ENCODE results near the gene VANGL2. TPM values are rescaled to one million over a fixed set of nuclear protein-coding genes. Genes with fewer than 3 reads are reported as not detected.

The VANGL2 gene
- total RNA-seq, 6 experiments from 2014 or later: not detected

- H3K9me3 Mint-ChIP-seq: no peaks in the 10 kb centered on the region
- peaks cover 58% of the 10 kb centered on the region for H3K27me3 Mint-ChIP-seq (ENCODE audit: insufficient read depth)
- no peaks in the 10 kb centered on the region for H3K4me1 Mint-ChIP-seq (ENCODE audit: low read depth)
- DNase-seq: no peak
- H3K27ac Mint-ChIP-seq: no peak overlapping the region
- TF ChIP-seq, protein P1, sequence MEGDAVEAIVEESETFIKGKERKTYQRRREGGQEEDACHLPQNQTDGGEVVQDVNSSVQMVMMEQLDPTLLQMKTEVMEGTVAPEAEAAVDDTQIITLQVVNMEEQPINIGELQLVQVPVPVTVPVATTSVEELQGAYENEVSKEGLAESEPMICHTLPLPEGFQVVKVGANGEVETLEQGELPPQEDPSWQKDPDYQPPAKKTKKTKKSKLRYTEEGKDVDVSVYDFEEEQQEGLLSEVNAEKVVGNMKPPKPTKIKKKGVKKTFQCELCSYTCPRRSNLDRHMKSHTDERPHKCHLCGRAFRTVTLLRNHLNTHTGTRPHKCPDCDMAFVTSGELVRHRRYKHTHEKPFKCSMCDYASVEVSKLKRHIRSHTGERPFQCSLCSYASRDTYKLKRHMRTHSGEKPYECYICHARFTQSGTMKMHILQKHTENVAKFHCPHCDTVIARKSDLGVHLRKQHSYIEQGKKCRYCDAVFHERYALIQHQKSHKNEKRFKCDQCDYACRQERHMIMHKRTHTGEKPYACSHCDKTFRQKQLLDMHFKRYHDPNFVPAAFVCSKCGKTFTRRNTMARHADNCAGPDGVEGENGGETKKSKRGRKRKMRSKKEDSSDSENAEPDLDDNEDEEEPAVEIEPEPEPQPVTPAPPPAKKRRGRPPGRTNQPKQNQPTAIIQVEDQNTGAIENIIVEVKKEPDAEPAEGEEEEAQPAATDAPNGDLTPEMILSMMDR (IDR thresholded peaks at IDR 0.05): no peak
- H3K36me3 Mint-ChIP-seq (ENCODE audit: low read depth): no peaks in the 10 kb centered on the region
- no peak overlapping the region for H3K4me3 Mint-ChIP-seq
Measured at GRCh38 chr1:160398823-160399222, 1.5 kb upstream of the VANGL2 start.

DNA sequence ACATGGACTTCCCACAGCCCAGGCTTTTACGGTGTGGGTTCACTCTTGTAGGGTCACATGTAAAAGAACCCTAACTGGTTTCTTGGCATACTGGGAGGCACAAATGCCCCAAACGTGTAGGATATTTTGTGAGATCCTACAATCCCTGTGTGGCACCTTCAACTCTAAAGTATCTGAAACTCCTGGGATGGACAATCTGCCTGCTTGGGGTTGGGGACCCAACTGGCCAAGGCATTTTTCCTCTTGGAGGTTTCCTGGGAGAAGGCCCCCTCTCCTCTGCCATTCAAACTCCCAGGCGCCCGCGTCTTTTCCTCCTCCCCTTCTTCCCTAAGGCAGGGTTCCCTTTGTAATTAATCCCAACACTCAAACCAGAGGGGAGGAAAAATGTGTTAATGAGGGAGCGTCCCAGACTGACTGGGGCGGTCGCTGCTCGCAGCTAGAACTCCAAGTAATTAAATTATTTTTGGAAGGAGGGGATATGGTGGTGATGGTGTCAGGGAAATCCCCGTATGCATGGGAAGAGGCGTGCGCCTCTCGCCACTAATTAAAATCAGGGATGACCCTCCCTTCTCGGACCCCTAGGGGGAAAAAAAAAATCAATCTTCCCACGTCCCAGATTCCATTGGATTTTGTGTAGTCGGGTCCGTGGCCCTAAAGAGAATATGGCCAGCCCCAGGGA lies 681 bp upstream of the VANGL2 start:
- Mint-ChIP-seq H3K27ac (no peak overlapping the region), H3K4me3 (no peak overlapping the region), H3K9me3 (no peaks in the 10 kb centered on the region), H3K36me3 (ENCODE audit: low read depth) (no peaks in the 10 kb centered on the region), H3K4me1 (ENCODE audit: low read depth) (no peaks in the 10 kb centered on the region), H3K27me3 (ENCODE audit: insufficient read depth) (peaks cover 61% of the 10 kb centered on the region)
- no peak for DNase-seq
- TF ChIP-seq, protein P1 (IDR thresholded peaks at IDR 0.05): no peak

DNA sequence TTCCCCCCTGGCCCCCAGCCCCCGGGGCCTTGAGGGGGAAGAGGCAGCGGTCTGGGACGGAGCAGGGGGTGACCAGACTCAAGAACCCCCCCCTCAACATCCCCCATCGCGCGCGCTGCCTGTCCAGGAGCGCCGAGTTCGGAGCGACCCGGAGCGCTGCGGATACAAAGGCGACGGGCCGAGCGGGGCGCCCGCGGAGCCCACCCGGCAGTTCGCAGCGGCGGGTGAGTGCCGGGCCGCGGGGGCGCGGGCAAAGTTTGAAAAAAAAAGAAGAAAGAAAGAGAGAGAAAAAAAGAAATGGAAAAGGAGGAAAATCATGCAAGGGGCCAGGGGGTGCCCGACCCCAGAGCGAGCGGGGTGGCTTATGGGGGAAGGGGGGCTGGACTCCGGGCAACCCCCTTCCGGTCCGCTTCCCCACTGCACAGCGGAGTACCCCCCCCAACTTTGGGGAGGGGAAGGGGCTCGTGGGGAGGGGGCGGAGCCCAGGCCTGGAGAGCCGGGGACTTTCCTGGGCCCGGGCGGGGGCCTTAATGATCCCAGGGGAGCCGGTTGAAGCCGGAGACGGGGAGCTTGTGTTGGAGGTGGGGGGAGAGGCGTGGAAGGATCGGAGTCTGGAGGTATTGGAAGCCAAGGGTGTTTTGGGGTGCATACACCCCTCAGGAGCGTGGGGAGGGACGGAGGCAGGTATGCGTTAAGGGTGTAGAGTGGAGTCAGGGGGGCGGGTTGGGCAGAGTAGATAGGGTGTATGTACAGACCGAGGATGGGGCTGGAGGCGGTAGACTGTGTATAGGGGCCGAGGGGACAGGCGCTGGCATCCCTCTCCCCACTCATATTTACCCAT lies 502 bp downstream of the VANGL2 start:
- H3K4me3 Mint-ChIP-seq: no peak overlapping the region
- peaks cover 69% of the 10 kb centered on the region for H3K27me3 Mint-ChIP-seq (ENCODE audit: insufficient read depth)
- no peak for DNase-seq
- H3K4me1 Mint-ChIP-seq (ENCODE audit: low read depth): no peaks in the 10 kb centered on the region
- no peak overlapping the region for H3K27ac Mint-ChIP-seq
- no peaks in the 10 kb centered on the region for H3K9me3 Mint-ChIP-seq
- no peaks in the 10 kb centered on the region for H3K36me3 Mint-ChIP-seq (ENCODE audit: low read depth)
- TF ChIP-seq, protein P1 (IDR thresholded peaks at IDR 0.05): no peak

DNA sequence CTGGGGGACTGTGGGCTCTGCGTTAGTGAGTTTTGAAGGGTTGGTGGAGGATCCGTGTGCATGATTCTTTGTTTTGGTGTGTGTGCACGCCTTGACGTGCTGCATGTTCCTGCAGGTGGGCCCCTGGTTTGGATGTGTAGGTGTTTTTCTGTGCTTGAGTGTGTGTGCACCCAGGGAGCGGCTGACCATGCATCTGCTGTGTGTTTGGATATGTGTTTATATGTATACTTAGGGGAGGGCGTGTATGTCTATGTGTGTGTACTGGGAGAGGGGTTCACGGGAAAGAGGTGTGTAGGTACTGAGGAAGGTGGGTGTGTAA lies 1.1 kb downstream of the VANGL2 start:
- H3K9me3 Mint-ChIP-seq: no peaks in the 10 kb centered on the region
- H3K4me1 Mint-ChIP-seq (ENCODE audit: low read depth): no peaks in the 10 kb centered on the region
- H3K36me3 Mint-ChIP-seq (ENCODE audit: low read depth): no peaks in the 10 kb centered on the region
- no peak overlapping the region for H3K4me3 Mint-ChIP-seq
- H3K27ac Mint-ChIP-seq: no peak overlapping the region
- peaks cover 69% of the 10 kb centered on the region for H3K27me3 Mint-ChIP-seq (ENCODE audit: insufficient read depth)
- TF ChIP-seq, protein P1 (IDR thresholded peaks at IDR 0.05): no peak
- no peak for DNase-seq

DNA sequence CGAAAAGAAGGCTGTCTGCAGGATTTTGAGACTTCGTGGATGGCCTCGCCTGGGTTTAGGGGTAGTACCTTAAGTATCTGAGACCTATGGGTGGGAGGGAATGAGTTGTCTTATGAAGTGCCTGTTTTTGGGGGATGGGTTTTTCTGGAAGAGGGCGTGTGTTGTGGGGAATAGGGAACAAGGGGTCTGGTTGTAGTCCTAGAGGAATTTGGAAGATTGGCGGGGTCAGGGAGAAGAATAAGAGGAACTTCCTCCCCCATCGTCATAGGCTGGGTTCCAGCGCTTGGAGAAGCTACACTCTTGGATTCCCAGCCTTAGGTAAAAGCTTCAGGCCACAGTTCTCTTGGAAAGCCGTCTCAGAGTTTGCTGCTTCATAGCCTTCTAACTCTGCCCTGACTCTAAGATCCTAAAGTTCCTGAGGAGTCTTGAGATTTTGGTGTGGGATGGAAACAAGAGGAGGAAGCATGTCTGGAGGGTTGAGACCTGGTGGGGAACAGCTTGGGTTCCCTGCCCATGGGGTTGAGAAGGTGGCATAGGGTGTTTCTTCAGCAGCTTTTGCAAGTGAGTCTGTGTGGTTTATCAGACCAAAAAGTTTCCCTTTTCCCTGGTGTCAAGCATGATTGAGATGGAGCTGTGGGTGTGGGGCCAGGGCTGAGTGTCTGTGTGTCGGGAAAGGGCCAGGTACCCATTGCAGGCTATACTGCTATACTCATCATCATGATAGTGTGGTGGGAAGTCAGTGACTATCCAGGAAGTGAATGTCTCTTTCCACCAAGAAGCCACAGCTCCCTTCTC lies 1.8 kb downstream of the VANGL2 start:
- no peak overlapping the region for H3K4me3 Mint-ChIP-seq
- H3K9me3 Mint-ChIP-seq: no peaks in the 10 kb centered on the region
- DNase-seq: no peak
- no peak overlapping the region for H3K27ac Mint-ChIP-seq
- H3K4me1 Mint-ChIP-seq (ENCODE audit: low read depth): no peaks in the 10 kb centered on the region
- TF ChIP-seq, protein P1 (IDR thresholded peaks at IDR 0.05): no peak
- H3K27me3 Mint-ChIP-seq (ENCODE audit: insufficient read depth): peaks cover 71% of the 10 kb centered on the region
- no peaks in the 10 kb centered on the region for H3K36me3 Mint-ChIP-seq (ENCODE audit: low read depth)

Data from HFFc6 (cell line).